ENCODE measurements around the gene SLC11A1. TPM values are rescaled to one million over a fixed set of nuclear protein-coding genes. Genes with fewer than 3 reads are reported as not detected.

SLC11A1 gene
- total RNA-seq (10 to 100 TPM; 12.7 to 32.3 TPM), polyA plus RNA-seq (ENCODE audit: insufficient read depth, low read depth, low replicate concordance) (2.8 TPM)
- long read RNA-seq, donor 1: 0 reads
- long read RNA-seq, donor 2: 0 reads

- Histone ChIP-seq H3K4me1 (peaks cover under 1% of the 10 kb centered on the region), H3K9me3 (no peaks in the 10 kb centered on the region), H3K36me3 (ENCODE audit: low read depth, missing control alignments) (no peaks in the 10 kb centered on the region), H3K4me3 (peak within 1 kb of the TSS in 1 of 2 donors; percentile 7), H3K27ac (no peak within 1 kb of the TSS), H3K27me3 (no peaks in the 10 kb centered on the region)
- peak; percentile 47 for DNase-seq
- no peak for TF ChIP-seq POLR2A (IDR thresholded peaks at IDR 0.05)
- no peak for TF ChIP-seq CTCF (IDR thresholded peaks at IDR 0.05)
- intact Hi-C loops (cut with DNase I; ENCODE audit: low total_unique reads): no loop called here
- WGBS, 2 donors: 82 to 92% methylated on average over 13 of the region's 13 CpGs
Measured at GRCh38 chr2:218381916-218382366, at the start of gene SLC11A1. Gene SLC11A1, plus strand, starts transcription at chr2:218382273. Its CDS starts 96 bp downstream, at chr2:218382369.

DNA sequence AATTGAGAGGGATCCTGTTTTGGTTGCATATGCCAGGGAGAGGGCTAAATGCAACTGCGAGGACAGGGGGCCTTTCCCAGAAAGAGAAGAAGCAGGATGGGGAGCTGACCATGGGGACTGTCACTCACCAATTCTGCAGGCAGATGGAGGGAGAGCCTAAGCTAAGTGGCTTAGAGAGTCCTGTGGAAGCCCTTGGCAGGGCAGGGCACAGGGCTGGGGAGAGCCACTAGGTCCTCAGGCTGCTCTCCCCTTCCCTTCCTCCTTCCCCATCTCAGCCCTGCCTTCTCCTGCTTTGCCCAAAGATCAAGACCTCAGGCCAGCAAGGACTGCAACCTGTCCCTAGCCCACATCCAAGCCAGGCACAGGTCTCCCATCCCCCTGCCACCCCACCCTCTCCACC is 49.8 kb upstream of the SLC11A1 start:
- no peaks in the 10 kb centered on the region for H3K36me3 ChIP-seq (ENCODE audit: low read depth, missing control alignments)
- no peak for DNase-seq
- no peak overlapping the region for H3K27ac ChIP-seq
- H3K4me3 ChIP-seq: no peak overlapping the region
- TF ChIP-seq POLR2A (IDR thresholded peaks at IDR 0.05): no peak
- TF ChIP-seq CTCF (IDR thresholded peaks at IDR 0.05): no peak
- intact Hi-C loops (cut with DNase I; ENCODE audit: low total_unique reads): no loop called here
- no peaks in the 10 kb centered on the region for H3K9me3 ChIP-seq
- WGBS, 2 donors: 94 to 100% methylated on average over 1 of the region's 1 CpG
- no peaks in the 10 kb centered on the region for H3K27me3 ChIP-seq
- H3K4me1 ChIP-seq: peaks cover 30% of the 10 kb centered on the region

GRCh38 chr2:218332920-218333645 is 49.0 kb upstream of the SLC11A1 start:
- Histone ChIP-seq H3K9me3 (no peaks in the 10 kb centered on the region), H3K4me1 (peaks cover 22% of the 10 kb centered on the region), H3K27me3 (no peaks in the 10 kb centered on the region), H3K4me3 (no peak overlapping the region), H3K27ac (no peak overlapping the region), H3K36me3 (ENCODE audit: low read depth, missing control alignments) (no peaks in the 10 kb centered on the region)
- intact Hi-C loops (cut with DNase I; ENCODE audit: low total_unique reads): no loop called here
- 70 to 79% methylated on average over 16 of the region's 16 CpGs for WGBS, 2 donors
- DNase-seq: no peak
- TF ChIP-seq POLR2A (IDR thresholded peaks at IDR 0.05): no peak
- no peak for TF ChIP-seq CTCF (IDR thresholded peaks at IDR 0.05)

GRCh38 chr2:218334531-218334930 is 47.5 kb upstream of the SLC11A1 start:
- Histone ChIP-seq H3K27me3 (no peaks in the 10 kb centered on the region), H3K36me3 (ENCODE audit: low read depth, missing control alignments) (no peaks in the 10 kb centered on the region), H3K27ac (no peak overlapping the region), H3K9me3 (no peaks in the 10 kb centered on the region), H3K4me3 (no peak overlapping the region), H3K4me1 (peaks cover 14% of the 10 kb centered on the region)
- TF ChIP-seq CTCF (IDR thresholded peaks at IDR 0.05) (no peak), POLR2A (IDR thresholded peaks at IDR 0.05) (no peak)
- no peak for DNase-seq
- WGBS, 2 donors: 86 to 99% methylated on average over 3 of the region's 3 CpGs
- intact Hi-C loops (cut with DNase I; ENCODE audit: low total_unique reads): no loop called here

- H3K27ac ChIP-seq: no peak overlapping the region
- intact Hi-C loops (cut with DNase I; ENCODE audit: low total_unique reads): no loop called here
- H3K36me3 ChIP-seq (ENCODE audit: low read depth, missing control alignments): no peaks in the 10 kb centered on the region
- TF ChIP-seq CTCF (IDR thresholded peaks at IDR 0.05): no peak
- no peak for TF ChIP-seq POLR2A (IDR thresholded peaks at IDR 0.05)
- no peak for DNase-seq
- no peak overlapping the region for H3K4me3 ChIP-seq
- H3K9me3 ChIP-seq: no peaks in the 10 kb centered on the region
- no peaks in the 10 kb centered on the region for H3K27me3 ChIP-seq
- no peaks in the 10 kb centered on the region for H3K4me1 ChIP-seq
- 89 to 100% methylated on average over 5 to 9 of the region's 9 CpGs for WGBS, 2 donors
Measured at GRCh38 chr2:218340656-218341055, 41.4 kb upstream of the SLC11A1 start.
